Upper lobe of left lung (tissue), 6 donors: ENCODE measurements around the gene CMTM4. TPM values are rescaled to one million over a fixed set of nuclear protein-coding genes. Genes with fewer than 3 reads are reported as not detected.

ENCODE experiments used
- ATAC-seq, 2 donors: fragments of 200-7000 bp; cut with Tn5 transposase; one replicate each; pipeline ENCODE4 v1.9.1; 2022; ENCODE audit warnings: mild to moderate bottlenecking in 2 of 2, moderate library complexity in 2 of 2; ENCODE audit not compliant: low FRiP score in 2 of 2
- DNase-seq, 2 donors: peaks; one replicate each; pipeline ENCODE4 v3.0.0-alpha.2; 2019 to 2020
- H3K27ac ChIP-seq, 4 donors: fragments of 200-600 bp; sonication (generic); one replicate each; pipeline ENCODE4 v1.5.1; 2016 to 2019
- H3K27me3 ChIP-seq, 4 donors: fragments of 200-600 bp; sonication (generic); one replicate each; pipeline ENCODE4 v1.5.1; 2017 to 2019
- H3K36me3 ChIP-seq, 4 donors: fragments of 200-600 bp; sonication (generic); one replicate each; pipeline ENCODE4 v1.5.1; 2016 to 2019
- H3K4me1 ChIP-seq, 4 donors: fragments of 200-600 bp; sonication (generic); one replicate each; pipeline ENCODE4 v1.5.1; 2018 to 2019
- H3K4me3 ChIP-seq, 4 donors: fragments of 200-600 bp; sonication (generic); one replicate each; pipeline ENCODE4 v1.5.1; 2017 to 2019; ENCODE audit warnings: mild to moderate bottlenecking in 2 of 4, moderate library complexity in 1 of 4
- H3K9me3 ChIP-seq, 4 donors: fragments of 200-600 bp; sonication (generic); one replicate each; pipeline ENCODE4 v1.5.1; 2018 to 2019
- EP300 ChIP-seq, 4 donors: sonication (generic); formaldehyde crosslinking; IDR thresholded peaks; one replicate each; pipeline ENCODE4 v1.5.1; 2017; ENCODE audit warnings: antibody characterized with exemption in 4 of 4, control low read depth in 2 of 4
- POLR2A ChIP-seq, 4 donors: fragments of 450-650 bp; IDR thresholded peaks; one replicate each; pipeline ENCODE4 v1.5.1; 2016 to 2017; ENCODE audit warnings: antibody characterized with exemption in 4 of 4, mild to moderate bottlenecking in 2 of 4
- POLR2AphosphoS5 ChIP-seq, 2 donors: sonication (generic); formaldehyde crosslinking; IDR thresholded peaks; one replicate each; pipeline ENCODE4 v1.5.1; 2017; ENCODE audit warnings: antibody characterized with exemption in 2 of 2
- WGBS, 2 donors: methylation state at CpG; one replicate each; pipeline ENCODE4 v1.1.5; 2017 to 2018; 5-methylcytosine and 5-hydroxymethylcytosine counted together
- total RNA-seq, 6 donors: library from RNA; depleted of rRNA in 4 of 6; stranded (reverse); fragments of >200 nt in 4 of 6; gene quantifications; one replicate each; pipeline versions ENCODE4 v1.1.0 to v1.2.1, GENCODE V29; 2016 to 2021
- TF ChIP-seq, protein P1 (sequence below), 6 experiments: fragments of 450-650 bp in 4 of 6; fragments of 200-600 bp in 2 of 6; sonication (generic) in 2 of 6; IDR thresholded peaks; one replicate each; pipeline ENCODE4 v1.5.1; 2016 to 2019; ENCODE audit warnings: antibody characterized with exemption in 6 of 6
- donor health status: DM: no; HTN: no; CAD: no; lungs with moderate emphysema.
- donor health status: DM: no; HTN: yes; CAD: no; lungs with severe emphysema.

CMTM4 gene
- total RNA-seq, 6 donors from 2014 or later = 35.6 to 82.1 (median 55.1) TPM

DNA sequence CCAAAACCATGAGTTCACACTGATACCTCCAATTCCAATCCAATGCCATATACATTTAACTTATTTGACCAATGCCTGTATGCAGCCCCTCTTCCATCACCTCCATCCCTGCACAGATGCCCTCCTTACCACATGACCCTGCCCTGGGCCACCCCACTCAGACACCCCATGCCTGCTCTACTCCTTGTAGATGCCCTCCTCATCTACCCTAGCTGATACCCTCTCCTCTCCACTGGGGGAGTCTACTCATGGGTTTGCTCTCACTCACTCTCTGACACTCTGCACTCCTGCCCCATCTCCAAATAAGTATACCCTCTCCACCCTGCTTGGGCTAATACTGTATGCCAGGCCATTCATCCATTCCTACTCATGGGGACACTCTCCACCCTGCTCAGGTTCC is 16.0 kb upstream of the CMTM4 start:
- Histone ChIP-seq H3K27me3 (no peaks in the 10 kb centered on the region), H3K36me3 (no peaks in the 10 kb centered on the region), H3K4me3 (no peak overlapping the region), H3K4me1 (peaks cover 0 to 8% (median 0%) of the 10 kb centered on the region in 4 donors), H3K9me3 (no peaks in the 10 kb centered on the region), H3K27ac (no peak overlapping the region)
- ATAC-seq (peak in 1 of 2 donors; percentile 68), DNase-seq (no peak)
- no peak for TF ChIP-seq POLR2A (IDR thresholded peaks at IDR 0.05)
- TF ChIP-seq EP300 (IDR thresholded peaks at IDR 0.05) = no peak
- TF ChIP-seq, protein P1, sequence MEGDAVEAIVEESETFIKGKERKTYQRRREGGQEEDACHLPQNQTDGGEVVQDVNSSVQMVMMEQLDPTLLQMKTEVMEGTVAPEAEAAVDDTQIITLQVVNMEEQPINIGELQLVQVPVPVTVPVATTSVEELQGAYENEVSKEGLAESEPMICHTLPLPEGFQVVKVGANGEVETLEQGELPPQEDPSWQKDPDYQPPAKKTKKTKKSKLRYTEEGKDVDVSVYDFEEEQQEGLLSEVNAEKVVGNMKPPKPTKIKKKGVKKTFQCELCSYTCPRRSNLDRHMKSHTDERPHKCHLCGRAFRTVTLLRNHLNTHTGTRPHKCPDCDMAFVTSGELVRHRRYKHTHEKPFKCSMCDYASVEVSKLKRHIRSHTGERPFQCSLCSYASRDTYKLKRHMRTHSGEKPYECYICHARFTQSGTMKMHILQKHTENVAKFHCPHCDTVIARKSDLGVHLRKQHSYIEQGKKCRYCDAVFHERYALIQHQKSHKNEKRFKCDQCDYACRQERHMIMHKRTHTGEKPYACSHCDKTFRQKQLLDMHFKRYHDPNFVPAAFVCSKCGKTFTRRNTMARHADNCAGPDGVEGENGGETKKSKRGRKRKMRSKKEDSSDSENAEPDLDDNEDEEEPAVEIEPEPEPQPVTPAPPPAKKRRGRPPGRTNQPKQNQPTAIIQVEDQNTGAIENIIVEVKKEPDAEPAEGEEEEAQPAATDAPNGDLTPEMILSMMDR (IDR thresholded peaks at IDR 0.05) = no peak
- no peak for TF ChIP-seq POLR2AphosphoS5 (IDR thresholded peaks at IDR 0.05)

DNA sequence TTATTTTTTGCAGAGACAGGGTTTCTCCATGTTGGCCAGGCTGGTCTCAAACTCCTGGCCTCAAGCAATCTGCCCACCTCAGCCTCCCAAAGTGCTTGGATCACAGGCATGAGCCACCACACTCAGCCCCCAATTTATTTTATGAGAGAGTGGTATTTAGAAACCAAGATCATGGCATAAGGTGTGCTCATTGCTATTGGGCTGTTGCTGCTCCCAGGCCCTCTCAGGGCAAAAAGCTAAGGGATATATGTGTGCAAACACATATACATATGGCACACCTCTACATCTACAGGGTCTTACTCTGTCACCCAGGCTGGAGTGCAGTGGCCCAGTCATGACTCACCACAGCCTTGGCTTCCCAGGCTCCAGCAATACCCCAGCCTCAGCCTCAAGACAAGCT is 15.0 kb upstream of the CMTM4 start:
- no peak overlapping the region for H3K4me3 ChIP-seq
- TF ChIP-seq, protein P1 (IDR thresholded peaks at IDR 0.05) = no peak
- no peak for TF ChIP-seq POLR2A (IDR thresholded peaks at IDR 0.05)
- no peak for TF ChIP-seq POLR2AphosphoS5 (IDR thresholded peaks at IDR 0.05)
- no peak for TF ChIP-seq EP300 (IDR thresholded peaks at IDR 0.05)
- ATAC-seq (no peak), DNase-seq (no peak)
- no peaks in the 10 kb centered on the region for H3K9me3 ChIP-seq
- H3K4me1 ChIP-seq = peaks cover under 1 to 5% (median 2%) of the 10 kb centered on the region in 4 donors
- no peaks in the 10 kb centered on the region for H3K36me3 ChIP-seq
- no peak overlapping the region for H3K27ac ChIP-seq
- H3K27me3 ChIP-seq = no peaks in the 10 kb centered on the region

DNA sequence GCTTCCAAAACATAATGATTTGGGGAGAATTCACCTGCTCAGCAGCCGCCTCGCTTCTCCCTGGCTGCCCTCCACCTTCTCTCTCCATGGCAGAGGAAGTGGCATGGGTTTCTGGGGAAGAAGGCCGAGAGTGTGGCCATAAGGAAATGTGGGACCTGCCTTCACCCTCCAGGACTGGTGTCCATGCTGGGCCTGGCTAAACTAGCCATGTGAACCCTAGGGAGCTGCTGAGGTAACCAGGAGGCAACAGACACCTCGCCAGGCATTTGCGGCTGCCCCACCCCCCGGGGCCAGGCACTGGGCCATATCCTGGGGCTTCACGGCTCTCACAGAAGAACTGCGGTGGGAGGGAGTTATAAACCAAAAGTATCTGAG is 9.9 kb upstream of the CMTM4 start:
- H3K27ac ChIP-seq = peak overlapping the region; percentile 45 to 84 (median 69)
- H3K36me3 ChIP-seq = no peaks in the 10 kb centered on the region
- no peaks in the 10 kb centered on the region for H3K27me3 ChIP-seq
- 52 to 55% methylated on average over 7 to 8 of the region's 8 CpGs for WGBS, 2 donors
- ATAC-seq = peak in 1 of 2 donors; percentile 58
- peaks cover 9 to 22% (median 16%) of the 10 kb centered on the region in 4 donors for H3K4me1 ChIP-seq
- peak; percentile 49 to 83 for DNase-seq
- H3K9me3 ChIP-seq = no peaks in the 10 kb centered on the region
- TF ChIP-seq, protein P1 (IDR thresholded peaks at IDR 0.05) = no peak
- TF ChIP-seq POLR2AphosphoS5 (IDR thresholded peaks at IDR 0.05) (no peak), EP300 (IDR thresholded peaks at IDR 0.05) (no peak), POLR2A (IDR thresholded peaks at IDR 0.05) (no peak)
- peak overlapping the region in 1 of 4 donors; percentile 25 for H3K4me3 ChIP-seq

DNA sequence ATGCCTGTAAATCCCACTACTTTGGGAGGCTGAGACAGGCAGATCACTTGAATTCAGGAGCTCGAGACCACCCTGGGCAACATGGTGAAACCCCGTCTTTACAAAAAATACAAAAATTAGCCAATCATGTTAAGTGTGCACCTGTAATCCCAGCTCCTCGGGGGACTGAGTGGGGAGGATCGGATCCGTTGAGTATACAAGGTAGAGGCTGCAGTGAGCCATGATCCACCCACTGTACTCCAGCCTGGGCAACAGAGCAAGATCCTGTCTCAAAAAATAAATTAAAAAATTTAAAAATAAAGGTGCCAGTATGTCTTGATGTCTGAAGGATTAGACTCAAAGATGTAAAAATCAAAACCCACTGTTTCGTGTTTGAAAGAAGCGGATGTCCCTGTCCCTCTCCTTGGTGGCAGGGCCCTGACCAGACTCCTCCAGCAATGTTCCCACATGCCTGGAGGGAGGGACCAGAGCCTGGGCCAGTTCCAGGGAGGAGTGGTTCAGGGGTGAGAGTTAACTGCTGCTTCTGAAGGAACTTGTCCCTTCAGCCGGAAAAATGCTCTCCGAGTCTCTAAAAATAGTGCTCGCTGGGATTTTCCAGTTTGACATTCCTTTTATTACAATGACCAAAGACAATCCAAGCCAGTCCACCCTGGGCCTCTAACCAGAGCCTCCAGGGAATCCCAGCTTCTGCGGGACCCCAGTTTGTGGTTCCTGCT is 9.4 kb upstream of the CMTM4 start:
- 63 to 70% methylated on average over 11 of the region's 11 CpGs for WGBS, 2 donors
- peak in 1 of 2 donors; percentile 76 for DNase-seq
- Histone ChIP-seq H3K4me3 (peak overlapping the region in 1 of 4 donors; percentile 25), H3K27me3 (no peaks in the 10 kb centered on the region), H3K9me3 (no peaks in the 10 kb centered on the region), H3K36me3 (no peaks in the 10 kb centered on the region), H3K4me1 (peaks cover 9 to 22% (median 17%) of the 10 kb centered on the region in 4 donors), H3K27ac (peak overlapping the region; percentile 45 to 84 (median 69))
- ATAC-seq = peak; percentile 66 to 82
- no peak for TF ChIP-seq EP300 (IDR thresholded peaks at IDR 0.05)
- no peak for TF ChIP-seq POLR2A (IDR thresholded peaks at IDR 0.05)
- no peak for TF ChIP-seq POLR2AphosphoS5 (IDR thresholded peaks at IDR 0.05)
- TF ChIP-seq, protein P1 (IDR thresholded peaks at IDR 0.05) = no peak
